AG10803 (cell line): ENCODE data around the gene MYO9A.
A peak's percentile ranks its signal among the peaks of the same experiment; 100 is the strongest.

Experiments
- DNase-seq: peaks from one replicate; pipeline ENCODE4 v3.0.0; 2010; ENCODE audit warnings: low read depth
- H3K4me3 ChIP-seq: 2 replicates; pipeline ENCODE4 v1.5.1; 2011; ENCODE audit warnings: mild to moderate bottlenecking, low read length, control low read depth
- TF ChIP-seq, protein P1 (sequence below): conservative IDR thresholded peaks from 2 replicates; pipeline ENCODE4 v1.5.1; 2011; ENCODE audit warnings: mild to moderate bottlenecking, low read length, control low read depth, inconsistent platforms

Gene MYO9A

DNA sequence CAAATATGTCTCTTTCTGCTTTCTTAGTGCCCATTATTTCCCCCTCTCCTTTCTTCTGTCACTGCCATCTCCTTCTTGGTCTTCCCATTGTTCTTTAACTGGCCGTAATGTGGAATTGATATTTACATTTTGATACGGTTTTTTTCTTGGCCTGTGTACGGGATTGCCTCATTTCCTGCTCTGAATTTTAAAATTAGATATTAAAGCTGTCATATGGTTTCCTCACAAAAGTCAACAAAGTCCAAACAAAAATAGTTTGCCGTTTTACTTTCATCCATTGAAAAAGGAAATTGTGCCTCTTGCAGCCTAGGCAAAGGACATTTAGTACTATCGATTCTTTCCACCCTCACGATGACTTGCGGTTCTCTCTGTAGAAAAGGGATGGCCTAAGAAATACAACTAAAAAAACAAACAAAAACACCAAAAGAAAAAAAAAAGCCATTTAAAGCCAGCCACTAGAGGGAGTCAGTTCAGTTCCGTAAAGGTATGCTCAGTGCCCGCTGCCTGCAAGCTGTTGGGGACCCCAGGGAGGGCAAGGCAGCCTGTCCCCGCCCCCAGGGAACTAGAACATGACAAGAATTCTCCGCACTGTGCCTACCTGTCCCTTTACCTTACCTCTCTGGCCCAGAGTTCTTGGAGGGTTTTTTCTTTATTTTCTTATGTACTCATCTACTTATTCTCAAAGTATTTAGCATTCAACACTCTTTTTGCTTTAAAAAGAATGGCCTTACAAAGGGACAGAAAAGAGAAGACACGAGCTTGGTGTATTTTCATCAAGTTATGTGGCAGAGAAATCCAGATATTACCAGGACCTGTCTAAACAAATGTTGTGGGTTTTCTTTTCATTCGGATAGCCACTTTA, 337.6 kb downstream of the MYO9A start:
- H3K4me3 ChIP-seq: no peak overlapping the region
- DNase-seq: peak; percentile 50

GRCh38 chr15:71779073-71779797, 338.7 kb downstream of the MYO9A start:
- no peak for DNase-seq
- no peak overlapping the region for H3K4me3 ChIP-seq
- TF ChIP-seq, protein P1, sequence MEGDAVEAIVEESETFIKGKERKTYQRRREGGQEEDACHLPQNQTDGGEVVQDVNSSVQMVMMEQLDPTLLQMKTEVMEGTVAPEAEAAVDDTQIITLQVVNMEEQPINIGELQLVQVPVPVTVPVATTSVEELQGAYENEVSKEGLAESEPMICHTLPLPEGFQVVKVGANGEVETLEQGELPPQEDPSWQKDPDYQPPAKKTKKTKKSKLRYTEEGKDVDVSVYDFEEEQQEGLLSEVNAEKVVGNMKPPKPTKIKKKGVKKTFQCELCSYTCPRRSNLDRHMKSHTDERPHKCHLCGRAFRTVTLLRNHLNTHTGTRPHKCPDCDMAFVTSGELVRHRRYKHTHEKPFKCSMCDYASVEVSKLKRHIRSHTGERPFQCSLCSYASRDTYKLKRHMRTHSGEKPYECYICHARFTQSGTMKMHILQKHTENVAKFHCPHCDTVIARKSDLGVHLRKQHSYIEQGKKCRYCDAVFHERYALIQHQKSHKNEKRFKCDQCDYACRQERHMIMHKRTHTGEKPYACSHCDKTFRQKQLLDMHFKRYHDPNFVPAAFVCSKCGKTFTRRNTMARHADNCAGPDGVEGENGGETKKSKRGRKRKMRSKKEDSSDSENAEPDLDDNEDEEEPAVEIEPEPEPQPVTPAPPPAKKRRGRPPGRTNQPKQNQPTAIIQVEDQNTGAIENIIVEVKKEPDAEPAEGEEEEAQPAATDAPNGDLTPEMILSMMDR: no peak

More for the DNA sequence above, 337.6 kb downstream of the MYO9A start:
- TF ChIP-seq, protein P1: peak; percentile 78

DNA sequence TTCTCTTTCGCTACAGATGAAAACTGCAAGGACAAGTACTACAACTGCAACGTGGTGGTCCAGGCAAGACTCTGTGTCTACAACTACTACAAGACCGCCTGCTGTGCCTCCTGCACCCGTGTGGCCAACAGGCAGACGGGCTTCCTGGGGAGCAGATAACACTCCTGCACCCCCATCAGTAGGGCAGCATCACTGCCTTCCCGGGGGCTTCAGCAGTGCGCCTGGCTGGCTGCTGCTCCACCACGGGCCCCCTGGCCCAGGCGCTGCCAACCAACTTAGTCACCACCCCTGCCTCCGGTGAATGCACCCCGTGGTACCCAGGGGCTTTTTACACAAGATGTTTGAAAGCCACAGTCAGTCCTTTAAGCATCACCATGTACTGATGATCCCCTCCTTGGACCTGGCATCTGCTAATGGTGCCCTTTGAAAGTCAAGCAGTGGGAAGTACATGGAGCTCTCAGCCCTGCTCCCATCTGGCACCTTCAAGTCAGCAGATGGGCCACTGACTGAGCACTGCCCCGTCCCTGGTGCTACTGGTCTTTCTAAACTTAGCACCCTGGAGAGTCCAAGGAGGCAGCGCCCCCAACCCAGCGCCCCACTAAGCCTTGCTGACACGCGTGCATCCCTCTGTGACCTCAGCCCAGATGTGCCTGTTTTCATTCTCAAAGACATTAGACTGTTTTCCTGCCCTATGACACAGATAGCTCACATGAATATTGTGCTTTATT, 340.6 kb downstream of the MYO9A start:
- TF ChIP-seq, protein P1: no peak
- DNase-seq: no peak
- H3K4me3 ChIP-seq: no peak overlapping the region

DNA sequence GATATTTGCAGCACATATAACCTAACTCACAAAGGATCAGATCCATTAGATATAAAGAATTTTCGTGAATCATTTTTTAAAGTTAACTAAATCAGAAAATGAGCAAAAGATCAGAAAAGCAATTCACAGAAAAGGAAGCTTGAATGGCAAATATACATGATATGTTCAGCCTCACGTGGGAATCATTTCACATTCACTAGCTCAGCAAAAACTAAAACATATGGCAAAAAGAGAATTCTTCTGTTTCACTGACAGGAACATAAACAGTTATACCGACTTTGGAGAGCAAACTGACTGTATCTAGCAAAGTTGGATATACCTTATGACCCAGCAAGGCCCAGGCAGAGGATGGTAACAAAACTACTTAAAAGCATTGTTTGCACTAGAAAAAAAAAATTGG, 341.6 kb downstream of the MYO9A start:
- H3K4me3 ChIP-seq: no peak overlapping the region
- DNase-seq: no peak
- TF ChIP-seq, protein P1: no peak

DNA sequence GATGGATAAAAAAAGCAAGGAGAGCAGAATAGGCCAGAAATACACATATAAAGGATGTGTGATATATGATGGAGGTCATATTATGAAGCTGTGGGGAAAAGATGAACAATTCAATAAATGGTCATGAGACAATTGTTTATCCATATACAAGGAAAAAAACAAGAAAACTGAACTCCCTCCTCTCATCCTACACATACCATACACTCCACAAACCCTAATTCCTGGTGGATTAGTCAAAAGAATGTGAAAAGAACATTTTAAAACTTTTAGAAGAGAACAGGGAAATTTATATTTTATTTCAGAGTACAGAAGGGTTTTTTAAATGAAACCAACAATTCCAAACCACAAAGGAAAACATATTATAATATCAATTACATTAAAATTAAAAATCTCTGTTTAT, 342.1 kb downstream of the MYO9A start:
- TF ChIP-seq, protein P1: no peak
- no peak overlapping the region for H3K4me3 ChIP-seq
- no peak for DNase-seq

GRCh38 chr15:71773206-71773859, 344.6 kb downstream of the MYO9A start:
- H3K4me3 ChIP-seq: no peak overlapping the region
- DNase-seq: no peak
- TF ChIP-seq, protein P1: no peak
